Ovary (tissue), 3 donors: ENCODE results near the gene HNRNPUL1.

ENCODE experiments used
- CTCF ChIP-seq, 3 donors: fragments of 450-650 bp in 2 of 3; fragments of 200-600 bp in 1 of 3; IDR thresholded peaks; one replicate each; pipeline versions ENCODE4 v1.5.1 to v1.8.0; 2016 to 2022; ENCODE audit warnings: antibody characterized with exemption in 3 of 3, mild to moderate bottlenecking in 1 of 3
- EP300 ChIP-seq: sonication (generic); formaldehyde crosslinking; IDR thresholded peaks from one replicate; pipeline ENCODE4 v1.6.1; 2017; ENCODE audit warnings: antibody characterized with exemption
- POLR2A ChIP-seq: fragments of 450-650 bp; IDR thresholded peaks from one replicate; pipeline ENCODE4 v1.6.1; 2017; ENCODE audit warnings: antibody characterized with exemption, mild to moderate bottlenecking, moderate library complexity
- donor health status: DM: no; HTN: no; CAD: no.

GRCh38 chr19:41299046-41299754 is 35.0 kb downstream of the HNRNPUL1 start:
- no peak for TF ChIP-seq CTCF (IDR thresholded peaks at IDR 0.05)
- no peak for TF ChIP-seq EP300
- no peak for TF ChIP-seq POLR2A
